H1 (cell line): ENCODE data around the gene NHEJ1. TPM values are rescaled to one million over a fixed set of nuclear protein-coding genes. Genes with fewer than 3 reads are reported as not detected.

ENCODE experiments used
- CBX5 ChIP-seq: fragments of 300-800, 300-1000 bp; sonication (generic); IDR thresholded peaks from 2 replicates; pipeline ENCODE4 v1.7.1; 2016; ENCODE audit warnings: antibody characterized with exemption, low read length, low read depth
- MAFK ChIP-seq: IDR thresholded peaks from 2 replicates; pipeline ENCODE4 v1.6.1; 2012; ENCODE audit warnings: low read depth, mild to moderate bottlenecking, improper control_type of control experiment, low read length
- RBBP5 ChIP-seq: IDR thresholded peaks from 2 replicates; pipeline ENCODE4 v1.7.1; 2012; ENCODE audit warnings: low read depth, mild to moderate bottlenecking, inconsistent platforms, low read length, moderate library complexity, borderline replicate concordance
- SAP30 ChIP-seq: fragments of 300-600 bp; sonication (generic); IDR thresholded peaks from 2 replicates; pipeline ENCODE4 v1.7.1; 2012; ENCODE audit warnings: low read length, moderate library complexity, mild to moderate bottlenecking, inconsistent platforms; ENCODE audit not compliant: insufficient read depth, insufficient replicate concordance
- polyA plus RNA-seq, 7 experiments: library from polyadenylated mRNA; depleted of rRNA in 3 of 7; stranded (reverse) in 5 of 7; unstranded in 2 of 7; fragments of >200 nt in 5 of 7; fragments of 200-250 nt in 2 of 7; gene quantifications; 1 replicate in 5 of 7; 2 replicates in 1 of 7; 4 replicates in 1 of 7; pipeline versions ENCODE4 v1.2.1 to v1.2.3, GENCODE V29; 2011 to 2013; ENCODE audit warnings: missing spikeins in 2 of 7, mixed read lengths in 2 of 7
- total RNA-seq: library from RNA; stranded (reverse); fragmentation: NEBNext Ultra II Directional; extraction: Animal tissue kit (Norgen Biotek cat#: 25700); gene quantifications from 2 replicates; pipeline ENCODE4 v1.2.1, GENCODE V29; 2021

Gene NHEJ1
- total and polyA plus RNA-seq, 2 of the 8 experiments (the other 6 are each of a cell fraction or from before 2014, with no cell fraction given): 22.7 to 24.1 TPM

GRCh38 chr2:219031005-219031738 is 129.4 kb downstream of the NHEJ1 start (continued):
- TF ChIP-seq SAP30: no peak
- TF ChIP-seq MAFK: no peak
- TF ChIP-seq CBX5: no peak
- TF ChIP-seq RBBP5: no peak
- TF ChIP-seq, all 59 proteins: peak for 0
